NK-92 (cell line): ENCODE results near the gene WDR45.
"Not testable (repeated sequence)": the region's sequence is repeated elsewhere in the genome, so short reads cannot be mapped to it uniquely, and the experiment has no call there.

Experiments
- DNase-seq: peaks from one replicate; lab custom pipeline; 2025; ENCODE audit not compliant: unreplicated experiment; lab: John Stamatoyannopoulos, UW

Gene WDR45

DNA sequence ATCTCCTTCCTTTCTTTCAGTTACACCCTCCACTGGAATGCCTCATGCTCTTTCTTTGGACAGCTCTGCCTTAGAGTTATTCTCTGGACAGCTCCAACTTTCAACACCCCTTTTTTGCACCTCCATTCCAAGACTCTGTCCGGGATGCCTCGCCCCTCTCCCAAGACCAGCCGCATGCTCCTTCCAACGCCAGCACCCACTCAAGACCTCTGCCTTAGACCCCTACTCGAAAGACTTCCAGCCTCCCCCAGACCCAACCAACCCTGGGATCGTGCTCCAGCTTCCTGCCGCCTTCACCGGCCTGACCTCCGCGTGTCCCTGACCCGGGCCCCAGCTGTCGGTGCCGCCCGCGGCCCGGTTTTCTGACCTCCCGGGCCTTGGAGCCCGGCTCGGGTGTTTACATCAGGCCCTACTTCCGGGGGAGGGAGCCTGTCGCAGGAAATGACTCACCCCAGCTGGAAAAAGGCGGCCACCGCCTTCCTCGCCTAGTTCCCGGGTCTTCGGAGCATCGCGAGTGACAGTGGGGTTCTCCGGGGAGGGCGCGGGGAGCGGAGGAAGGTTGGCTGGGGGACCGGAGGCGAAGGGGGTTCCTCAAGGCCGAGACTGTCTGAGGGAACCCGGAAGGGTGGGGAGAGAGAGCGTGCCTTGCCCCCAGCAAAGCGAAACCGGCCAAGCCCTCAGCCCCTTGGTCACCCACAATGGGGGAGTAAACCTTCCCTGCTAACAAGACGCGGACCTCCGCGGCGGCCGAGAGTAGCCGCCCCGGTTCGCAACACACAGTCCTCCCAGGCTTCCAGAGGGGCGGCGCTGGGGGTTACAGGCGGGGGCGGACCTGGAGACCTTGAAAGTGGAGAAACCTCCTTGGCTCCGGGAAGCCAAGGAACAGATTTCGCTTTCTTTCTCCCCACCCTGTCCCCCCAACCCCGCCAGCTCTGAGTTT, at the start of gene WDR45:
TSS of gene WDR45 (minus strand) at position 399 of the 940 bp plus-strand sequence. CDS start 1,792 bp downstream, outside the sequence.
- DNase-seq: no peak

DNA sequence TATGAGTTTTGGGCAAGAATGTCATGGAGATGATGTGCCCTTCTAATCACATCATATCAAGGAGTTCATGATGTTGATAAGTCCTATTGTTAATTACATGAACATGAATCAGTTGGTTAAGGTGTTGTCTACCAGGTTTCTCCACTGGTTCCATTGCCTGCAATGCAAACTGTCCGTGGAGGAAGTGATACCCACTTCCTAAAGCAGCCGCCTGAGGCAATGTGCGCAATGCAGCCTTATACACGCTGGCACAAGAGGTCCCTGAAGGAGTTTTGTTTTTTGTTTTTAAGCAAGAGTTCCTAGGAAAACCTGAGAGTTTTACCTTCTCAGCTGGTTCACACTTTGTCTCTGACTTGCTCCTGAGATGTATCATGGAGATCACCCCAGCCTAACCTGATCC, 49.7 kb upstream of the WDR45 start:
- no peak for DNase-seq

DNA sequence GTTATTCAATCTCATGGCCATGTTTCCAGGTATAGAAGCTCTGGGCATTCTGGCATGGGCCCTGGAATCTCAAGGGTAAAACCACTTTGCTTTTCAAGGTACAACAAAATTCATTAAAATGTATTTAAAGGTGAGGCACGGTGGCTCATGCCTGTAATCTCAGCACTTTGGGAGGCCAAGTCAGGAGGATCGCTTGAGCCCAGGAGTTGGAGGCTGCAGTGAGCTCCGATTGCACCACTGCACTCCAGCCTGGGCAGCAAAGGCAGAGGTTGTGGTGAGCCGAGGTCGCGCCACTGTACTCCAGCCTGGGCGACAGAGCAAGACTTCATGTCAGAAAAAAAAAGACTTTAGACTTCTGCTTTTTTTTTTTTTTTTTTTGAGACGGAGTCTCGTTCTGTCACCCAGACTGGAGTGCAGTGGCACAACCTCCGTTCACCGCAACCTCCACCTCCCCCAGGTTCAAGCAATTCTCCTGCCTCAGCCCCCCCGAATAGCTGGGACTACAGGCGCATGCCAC, 48.1 kb upstream of the WDR45 start:
- not testable (repeated sequence) for DNase-seq

DNA sequence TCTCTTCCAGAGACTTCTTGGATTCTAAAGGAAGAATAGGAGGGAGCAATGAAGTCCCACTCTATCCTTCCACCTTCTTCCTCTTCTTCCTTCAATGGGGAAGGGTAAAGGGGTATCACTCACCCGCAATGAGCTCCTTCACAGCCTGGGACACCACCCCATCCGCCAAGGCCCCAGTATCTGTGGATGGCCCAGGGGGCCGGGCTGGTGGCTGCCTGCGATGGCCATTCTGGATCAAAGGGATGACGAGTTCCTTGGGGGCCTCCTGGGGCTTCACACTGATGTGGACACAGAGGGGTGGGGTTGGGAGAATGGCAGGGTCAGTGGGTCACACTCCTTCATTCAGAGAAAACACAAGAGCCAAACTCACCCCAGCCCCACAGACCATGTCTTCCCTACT, 42.8 kb upstream of the WDR45 start:
- DNase-seq: no peak

DNA sequence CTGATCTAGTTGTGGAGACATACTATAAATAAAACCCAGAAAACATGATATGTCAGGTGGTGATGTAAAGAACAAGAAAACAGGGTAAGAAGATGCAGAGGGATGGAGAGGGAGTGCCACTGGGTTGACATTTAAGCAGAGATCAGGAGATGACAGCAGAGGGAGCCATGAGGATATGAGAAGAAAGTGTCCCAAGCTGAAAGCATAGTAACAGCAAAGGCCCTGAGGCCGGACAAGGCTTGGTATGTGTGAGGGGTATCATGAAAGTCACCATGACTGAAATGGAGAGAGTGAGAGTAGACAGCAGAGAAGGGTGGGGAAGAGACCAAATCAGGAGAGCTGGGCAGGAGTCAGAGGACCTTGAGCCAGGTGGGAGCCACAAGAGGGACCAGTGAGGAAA, 40.4 kb upstream of the WDR45 start:
- DNase-seq: no peak

DNA sequence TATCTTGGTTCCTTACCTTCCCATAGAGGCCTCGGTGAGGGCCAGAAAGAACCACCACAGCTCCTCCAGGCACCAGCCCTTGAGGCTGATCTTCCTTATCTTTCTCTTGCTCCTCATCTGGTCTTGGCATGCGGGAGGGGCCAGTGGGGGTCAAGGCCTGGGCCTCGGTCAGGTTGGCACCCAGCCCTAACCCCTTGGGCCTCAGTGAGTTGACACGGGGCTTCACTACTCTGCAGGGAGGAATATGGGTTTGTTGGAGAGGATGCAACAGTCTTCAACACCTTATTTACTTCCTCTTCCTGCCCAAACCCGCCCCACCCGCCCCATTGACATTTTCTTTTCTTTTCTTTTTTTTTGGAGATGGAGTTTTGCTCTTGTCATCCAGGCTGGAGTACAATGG, 37.9 kb upstream of the WDR45 start:
- DNase-seq: no peak

DNA sequence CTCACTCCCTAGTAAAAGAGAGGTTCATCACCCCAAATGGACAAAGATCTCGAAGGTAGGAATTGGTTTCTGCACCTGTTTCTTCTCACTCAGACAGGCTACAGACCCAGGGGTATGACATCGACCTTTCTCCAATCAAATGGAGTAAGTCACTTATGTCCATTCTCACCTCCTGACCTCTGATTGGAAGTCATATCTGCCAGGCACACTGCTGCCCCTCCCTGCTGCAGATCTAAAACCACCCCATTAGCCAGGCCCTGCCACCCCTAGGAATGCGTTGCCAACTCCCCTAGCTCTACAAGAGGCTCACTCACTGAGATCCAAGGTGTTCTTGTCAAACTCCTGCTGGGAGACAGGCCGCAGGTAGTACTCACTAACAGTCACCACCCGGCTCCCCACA, 37.0 kb upstream of the WDR45 start:
- no peak for DNase-seq

DNA sequence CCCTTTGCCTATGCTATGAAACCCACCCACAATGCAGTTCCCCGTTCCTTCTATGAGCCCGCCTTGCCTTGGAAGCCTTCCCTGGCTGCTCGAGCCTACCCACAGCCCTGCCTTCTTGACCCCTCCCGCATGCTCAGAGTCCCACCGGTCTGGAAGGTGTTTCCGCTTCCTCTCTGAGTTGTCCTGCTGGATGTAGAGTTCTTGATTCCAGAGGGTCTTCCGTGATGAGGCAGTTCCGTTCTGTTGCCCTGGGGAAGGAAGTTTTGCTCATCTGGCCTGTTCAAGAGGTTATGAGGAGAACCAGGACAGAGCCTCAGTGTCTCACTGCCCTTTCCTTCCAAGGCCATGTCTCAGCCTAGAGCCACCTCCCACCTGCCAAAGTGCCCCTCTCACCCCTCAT, 36.4 kb upstream of the WDR45 start:
- no peak for DNase-seq

DNA sequence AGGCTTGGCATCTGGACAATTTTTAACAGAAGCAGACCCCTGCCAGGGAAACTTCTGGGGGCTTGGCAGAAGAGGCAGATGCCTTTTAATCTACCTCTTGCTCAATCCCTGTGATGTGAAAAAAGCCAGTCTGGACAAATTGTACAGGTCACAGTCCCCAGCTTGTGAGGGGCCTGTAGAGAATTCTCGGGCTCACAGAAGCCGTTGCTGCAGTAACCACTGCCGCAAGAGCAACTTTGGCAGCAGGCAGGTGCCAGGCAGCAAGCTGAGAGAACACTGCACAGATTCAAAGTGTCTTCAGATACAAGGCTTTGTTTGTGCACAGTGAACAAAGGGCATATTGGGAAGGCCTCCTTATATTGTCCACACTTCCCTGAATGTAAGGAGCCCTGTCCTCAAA, 32.1 kb upstream of the WDR45 start:
- DNase-seq: no peak

DNA sequence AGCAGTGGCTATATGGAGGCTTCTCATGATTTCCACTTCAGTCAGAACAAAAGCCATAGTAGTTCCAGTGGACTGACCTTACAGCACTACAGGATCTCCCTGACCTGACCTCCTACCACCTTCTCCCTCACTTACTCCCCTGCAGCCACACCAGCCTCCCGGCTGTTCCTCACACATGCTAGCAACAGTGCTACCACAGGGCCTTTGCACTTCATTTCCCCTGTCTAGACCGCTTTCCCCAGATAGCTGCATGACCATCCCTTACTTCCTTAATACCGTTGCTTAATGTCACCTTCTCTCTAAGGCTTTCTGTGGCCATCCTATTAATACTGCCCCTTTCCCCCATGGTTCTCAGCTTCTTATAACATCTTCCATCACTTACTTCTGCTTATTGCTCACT, 30.7 kb upstream of the WDR45 start:
- no peak for DNase-seq

DNA sequence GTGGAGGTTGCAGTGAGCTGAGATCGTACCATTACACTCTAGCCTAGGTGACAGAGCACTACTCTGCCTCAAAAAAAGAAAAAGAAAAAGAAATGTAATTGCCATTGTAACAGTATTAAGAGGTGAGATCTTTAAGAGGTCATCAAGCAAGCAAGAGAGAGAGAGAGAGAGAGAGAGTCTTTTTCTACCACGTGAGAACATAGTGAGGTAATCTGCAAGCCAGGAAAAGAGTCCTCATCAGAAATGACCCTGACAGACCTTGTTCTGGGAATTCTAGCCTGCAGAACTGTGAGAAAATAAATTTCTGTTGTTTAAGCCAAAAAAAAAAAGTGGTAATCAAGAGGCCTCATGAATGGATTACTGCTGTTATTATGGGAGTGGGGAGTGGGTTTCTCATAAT, 29.0 kb upstream of the WDR45 start:
- no peak for DNase-seq

DNA sequence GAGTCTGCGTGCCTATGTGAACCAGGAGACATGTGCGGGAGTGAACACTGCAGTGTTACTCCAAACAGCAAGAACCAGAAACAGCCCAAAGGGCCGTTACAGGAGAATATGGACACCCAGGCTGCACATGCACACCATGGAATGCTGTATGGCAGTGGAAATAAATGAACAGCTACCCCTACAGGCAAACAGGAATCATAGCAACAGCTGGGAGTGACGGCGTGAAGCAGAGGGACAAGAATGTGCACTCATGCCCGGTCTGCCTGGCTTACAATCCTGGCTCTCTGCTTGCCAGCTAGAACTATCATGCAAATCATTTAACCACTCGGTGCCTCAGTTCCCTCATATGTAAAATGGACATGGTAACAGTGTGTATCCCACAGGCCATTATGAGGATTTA, 27.2 kb upstream of the WDR45 start:
- no peak for DNase-seq

DNA sequence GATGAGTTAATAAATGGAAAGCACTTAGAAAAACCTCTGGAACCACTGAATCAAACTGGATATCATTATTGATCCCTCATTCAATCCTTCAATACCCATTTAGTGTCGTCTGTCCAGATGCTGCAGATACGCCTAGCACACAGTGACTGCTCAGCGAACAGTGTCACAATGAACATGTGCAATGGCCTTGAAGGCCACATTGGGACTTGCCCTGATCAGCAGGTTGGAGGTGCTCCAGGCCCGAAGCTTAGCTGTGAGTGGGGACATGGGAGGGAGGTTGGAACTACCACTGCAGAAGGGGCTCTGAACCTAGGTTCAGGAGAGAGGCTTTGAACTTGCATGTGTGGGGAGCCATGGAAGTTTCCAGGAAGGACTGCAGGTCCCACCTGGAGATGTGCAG, 26.6 kb upstream of the WDR45 start:
- DNase-seq: no peak

DNA sequence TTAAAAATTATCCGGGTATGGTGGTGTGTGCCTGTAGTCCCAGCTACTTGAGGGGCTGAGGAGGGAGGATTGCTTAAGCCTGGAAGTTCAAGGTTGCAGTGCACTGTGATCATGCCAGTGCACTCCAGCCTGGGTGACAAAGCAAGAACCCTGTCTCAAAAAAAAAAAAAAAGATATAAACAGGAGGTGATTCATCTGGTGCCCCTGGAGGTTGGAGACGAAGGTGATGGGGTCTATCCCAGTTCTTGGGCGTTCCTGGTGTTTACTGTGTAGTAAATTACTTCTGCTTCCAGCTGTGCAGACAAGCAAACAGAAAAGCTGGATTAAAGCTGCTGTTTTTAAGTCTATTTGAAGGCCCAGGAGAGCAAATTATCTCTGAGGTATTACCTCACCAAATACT, 23.9 kb upstream of the WDR45 start:
- DNase-seq: no peak

DNA sequence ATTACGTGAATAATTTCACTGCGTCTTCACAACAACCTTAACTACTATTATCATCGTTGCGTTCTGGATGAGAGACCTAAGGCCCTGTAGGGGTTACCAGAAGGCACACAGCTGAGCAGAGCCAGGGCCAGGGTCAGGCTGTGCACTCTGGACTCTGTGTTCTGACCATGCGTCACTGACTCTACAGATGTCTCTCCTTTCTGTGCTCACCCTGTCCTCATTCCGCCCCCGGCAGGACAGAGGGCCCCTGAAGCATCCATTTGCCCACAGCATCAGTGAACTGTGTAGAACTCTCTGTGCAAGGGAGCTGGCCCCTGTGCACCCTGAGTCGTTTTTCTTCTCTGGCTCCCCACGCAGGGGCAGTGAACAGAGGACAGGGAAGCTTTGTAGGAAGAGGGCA, 22.5 kb upstream of the WDR45 start:
- DNase-seq: no peak

DNA sequence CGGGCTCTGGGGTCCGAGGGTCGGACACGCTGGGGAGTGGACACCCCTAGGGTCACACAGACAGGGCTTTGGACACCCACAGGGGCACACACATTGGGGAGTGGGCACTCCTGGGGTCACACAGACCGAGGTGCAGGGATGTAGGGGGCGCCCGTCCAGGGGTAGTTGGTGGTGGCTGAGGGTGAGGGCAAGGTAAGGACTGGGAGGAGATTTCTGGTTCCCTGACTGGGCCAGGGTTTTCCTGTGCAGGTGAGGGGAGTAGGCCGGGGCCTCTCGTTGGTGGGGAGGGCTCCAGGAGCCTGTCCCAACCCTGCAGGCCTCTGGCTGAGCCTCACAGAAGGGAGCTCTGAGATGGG, 21.9 kb upstream of the WDR45 start:
- DNase-seq: no peak

DNA sequence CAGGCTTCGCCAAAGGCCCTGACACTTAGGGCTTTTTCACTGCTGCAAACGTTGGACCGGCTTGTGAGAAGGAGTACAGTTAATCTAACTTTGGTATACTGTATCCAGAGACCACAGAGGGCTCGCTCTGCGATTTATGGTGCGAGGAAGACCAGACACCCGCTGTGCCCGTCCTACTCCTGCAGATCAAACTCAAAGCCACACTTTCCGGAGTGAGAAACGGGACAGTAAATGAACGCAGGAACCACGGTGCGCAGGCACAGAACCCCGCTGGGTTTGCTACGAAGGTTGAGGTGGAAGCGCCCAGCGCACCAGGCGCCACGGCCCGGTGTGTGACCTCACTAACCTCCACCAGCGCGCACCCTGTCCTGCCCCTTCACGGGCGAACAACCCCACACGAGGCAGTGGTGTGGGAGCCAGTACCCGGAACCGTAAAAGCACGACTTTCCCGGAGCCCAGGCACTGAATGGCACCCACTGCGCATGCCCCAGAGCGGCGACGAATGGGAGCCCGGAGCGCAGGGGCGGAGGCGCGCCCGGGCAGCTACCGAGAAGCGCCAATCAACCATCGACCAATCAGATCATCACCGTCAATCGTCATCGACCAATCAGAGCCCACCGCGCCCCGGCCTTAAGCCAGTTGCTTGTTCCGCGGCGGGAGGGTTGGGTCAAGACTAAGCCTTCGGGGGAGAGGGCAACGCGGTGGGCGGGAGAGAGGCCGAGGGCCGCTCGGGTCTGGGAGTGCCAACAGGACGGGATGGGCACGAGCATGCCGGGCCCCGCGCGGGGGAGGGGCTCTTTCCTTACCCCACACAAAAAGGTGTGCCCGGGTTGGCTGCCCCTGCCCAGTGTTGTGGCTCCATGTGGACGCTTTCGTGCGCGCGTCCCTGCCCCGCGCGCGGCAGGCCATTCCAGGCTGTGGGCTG, 21.3 kb upstream of the WDR45 start:
- peak; percentile 61 for DNase-seq

DNA sequence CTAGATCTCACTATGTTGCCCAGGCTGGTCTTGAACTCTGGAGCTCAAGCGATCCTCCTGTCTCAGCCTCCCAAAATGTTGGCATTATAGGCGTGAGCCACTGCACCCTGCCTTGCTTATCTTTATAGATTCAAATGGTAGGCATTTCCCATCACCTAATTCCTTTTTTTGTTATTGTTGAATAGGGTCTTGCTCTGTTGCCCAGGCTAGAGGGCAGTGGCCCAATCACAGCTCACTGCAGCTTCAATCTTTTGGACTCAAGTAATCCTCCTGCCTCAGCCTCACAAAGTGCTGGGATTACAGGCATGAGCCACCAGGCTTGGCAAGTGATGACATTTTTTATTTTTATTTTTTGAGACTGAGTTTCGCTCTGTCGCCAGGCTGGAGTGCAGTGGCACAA, 16.7 kb upstream of the WDR45 start:
- no peak for DNase-seq

DNA sequence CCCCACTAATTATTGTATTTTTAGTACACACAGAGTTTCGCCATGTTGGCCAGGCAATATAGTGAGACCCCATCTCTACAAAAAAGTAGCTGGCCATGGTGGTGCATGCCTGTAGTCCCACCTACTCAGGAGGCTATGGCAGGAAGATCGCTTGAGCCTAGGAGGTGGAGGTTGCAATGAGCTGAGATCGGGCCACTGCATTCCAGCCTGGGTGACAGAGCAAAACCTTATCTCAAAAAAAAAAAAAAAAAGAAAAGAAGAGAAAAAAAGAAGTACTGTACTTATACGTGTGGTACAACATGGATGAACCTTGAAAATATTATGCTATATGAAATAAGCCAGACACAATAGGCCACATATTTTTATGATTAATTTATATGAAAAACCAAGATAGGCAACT, 9.9 kb upstream of the WDR45 start:
- DNase-seq: no peak

DNA sequence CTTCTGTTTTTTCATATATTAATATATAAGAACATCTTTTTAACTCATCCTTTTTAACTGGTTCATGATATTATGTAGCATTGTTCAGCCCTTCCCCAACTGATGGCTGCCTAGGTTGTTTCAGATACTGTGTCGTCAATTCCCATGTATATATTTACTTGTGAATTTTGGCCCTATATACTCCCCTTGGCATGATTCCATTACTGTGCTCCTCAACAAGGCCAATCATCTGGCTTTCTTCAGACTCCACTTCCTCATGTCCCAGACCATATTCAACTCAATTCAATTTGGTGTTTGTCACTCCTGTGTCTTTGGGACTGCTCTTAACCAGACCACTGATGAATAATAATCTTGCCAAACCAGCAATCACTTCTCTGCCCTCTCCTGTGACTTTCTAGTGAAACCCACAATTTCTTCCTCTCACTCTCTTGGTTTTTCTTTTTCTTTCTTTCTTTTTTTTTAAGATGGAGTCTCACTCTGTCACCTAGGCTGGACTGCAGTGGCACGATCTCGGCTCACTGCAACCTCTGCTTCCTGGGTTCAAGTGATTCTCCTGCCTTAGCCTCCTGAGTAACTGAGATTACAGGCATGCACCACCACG, 2.7 kb upstream of the WDR45 start:
- DNase-seq: no peak

DNA sequence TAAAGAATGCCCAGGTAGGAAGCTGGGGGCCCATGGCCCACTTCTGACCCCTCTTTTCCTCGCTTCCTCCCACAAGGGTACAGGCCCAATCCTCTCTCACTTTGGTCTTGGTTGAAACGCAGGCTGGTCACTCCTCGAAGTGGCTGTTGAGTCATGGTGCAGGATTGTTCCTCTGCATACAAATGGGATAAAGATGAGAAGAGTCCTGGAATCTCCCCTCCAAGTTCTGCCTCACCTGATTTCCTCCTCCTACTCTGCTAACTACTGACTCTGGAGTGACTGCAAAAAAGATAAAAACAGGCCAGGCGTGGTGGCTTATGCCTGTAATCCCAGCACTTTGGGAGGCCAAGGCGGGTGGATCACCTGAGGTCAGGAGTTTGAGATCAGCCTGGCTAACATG, 1.7 kb downstream of the WDR45 start:
- no peak for DNase-seq
